Measurements from ENCODE around the gene STXBP5L. TPM values are rescaled to one million over a fixed set of nuclear protein-coding genes. Genes with fewer than 3 reads are reported as not detected.
A peak's percentile ranks its signal among the peaks of the same experiment; 100 is the strongest.
"Not testable (repeated sequence)": the region's sequence is repeated elsewhere in the genome, so short reads cannot be mapped to it uniquely, and the experiment has no call there.

The STXBP5L gene
- total RNA-seq, 1 experiment from 2014 or later, result 1.7 TPM

GRCh38 chr3:120931593-120931992, 23.6 kb downstream of the STXBP5L start:
- no peak overlapping the region for H3K4me3 ChIP-seq (ENCODE audit: insufficient read depth, low read depth, low read length)
- no peaks in the 10 kb centered on the region for H3K36me3 ChIP-seq (replicated peaks; ENCODE audit: control insufficient read depth, insufficient read depth, low read length)
- no peaks in the 10 kb centered on the region for H3K27me3 ChIP-seq (ENCODE audit: control insufficient read depth, insufficient read depth, low read length)
- no peak for DNase-seq

DNA sequence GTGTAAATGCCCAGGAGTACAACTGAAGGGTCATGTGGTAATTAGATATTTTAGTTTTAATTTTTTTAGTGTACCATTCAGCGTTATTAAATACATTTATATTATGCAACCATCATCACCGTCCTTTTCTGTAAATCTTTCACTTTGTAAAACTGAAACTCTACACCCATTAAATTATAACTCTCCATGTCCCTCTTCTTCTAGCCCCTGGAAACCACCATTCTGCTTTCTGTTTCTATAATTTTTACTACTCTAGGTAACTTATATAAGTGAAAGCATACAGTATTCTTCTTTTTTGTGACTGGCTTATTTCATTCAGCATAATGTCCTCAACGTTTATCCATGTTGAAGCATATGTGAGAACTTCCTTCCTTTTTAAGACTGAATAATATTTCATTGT, 48.1 kb downstream of the STXBP5L start:
- Histone ChIP-seq H3K4me3 (ENCODE audit: insufficient read depth, low read depth, low read length) (no peak overlapping the region), H3K27me3 (ENCODE audit: control insufficient read depth, insufficient read depth, low read length) (no peaks in the 10 kb centered on the region)
- no peak for DNase-seq

GRCh38 chr3:120982608-120983320, 74.8 kb downstream of the STXBP5L start:
- no peaks in the 10 kb centered on the region for H3K36me3 ChIP-seq (replicated peaks; ENCODE audit: control insufficient read depth, insufficient read depth, low read length)
- no peaks in the 10 kb centered on the region for H3K27me3 ChIP-seq (ENCODE audit: control insufficient read depth, insufficient read depth, low read length)
- no peak overlapping the region for H3K4me3 ChIP-seq (ENCODE audit: insufficient read depth, low read depth, low read length)
- DNase-seq, result peak; percentile 2

More for the DNA sequence above, 48.1 kb downstream of the STXBP5L start:
- H3K36me3 ChIP-seq (replicated peaks; ENCODE audit: control insufficient read depth, insufficient read depth, low read length), result no peaks in the 10 kb centered on the region

- no peak overlapping the region for H3K4me3 ChIP-seq (ENCODE audit: insufficient read depth, low read depth, low read length)
- H3K36me3 ChIP-seq (replicated peaks; ENCODE audit: control insufficient read depth, insufficient read depth, low read length), result no peaks in the 10 kb centered on the region
- H3K27me3 ChIP-seq (ENCODE audit: control insufficient read depth, insufficient read depth, low read length), result no peaks in the 10 kb centered on the region
- DNase-seq, result peak; percentile 5
These were observed 75.3 kb downstream of the STXBP5L start for GRCh38 chr3:120983321-120983665.

- Histone ChIP-seq H3K36me3 (replicated peaks; ENCODE audit: control insufficient read depth, insufficient read depth, low read length) (no peaks in the 10 kb centered on the region), H3K4me3 (ENCODE audit: insufficient read depth, low read depth, low read length) (no peak overlapping the region), H3K27me3 (ENCODE audit: control insufficient read depth, insufficient read depth, low read length) (no peaks in the 10 kb centered on the region)
- DNase-seq, result peak; percentile 5
These were observed 75.8 kb downstream of the STXBP5L start for GRCh38 chr3:120983841-120984240.

- no peak overlapping the region for H3K4me3 ChIP-seq (ENCODE audit: insufficient read depth, low read depth, low read length)
- H3K27me3 ChIP-seq (ENCODE audit: control insufficient read depth, insufficient read depth, low read length), result no peaks in the 10 kb centered on the region
- no peaks in the 10 kb centered on the region for H3K36me3 ChIP-seq (replicated peaks; ENCODE audit: control insufficient read depth, insufficient read depth, low read length)
- no peak for DNase-seq
These were observed 77.2 kb downstream of the STXBP5L start for GRCh38 chr3:120985242-120985641.

GRCh38 chr3:120988994-120989393, 81.0 kb downstream of the STXBP5L start:
- no peaks in the 10 kb centered on the region for H3K27me3 ChIP-seq (ENCODE audit: control insufficient read depth, insufficient read depth, low read length)
- no peak for DNase-seq
- no peaks in the 10 kb centered on the region for H3K36me3 ChIP-seq (replicated peaks; ENCODE audit: control insufficient read depth, insufficient read depth, low read length)
- H3K4me3 ChIP-seq (ENCODE audit: insufficient read depth, low read depth, low read length), result no peak overlapping the region

- Histone ChIP-seq H3K36me3 (replicated peaks; ENCODE audit: control insufficient read depth, insufficient read depth, low read length) (no peaks in the 10 kb centered on the region), H3K27me3 (ENCODE audit: control insufficient read depth, insufficient read depth, low read length) (no peaks in the 10 kb centered on the region), H3K4me3 (ENCODE audit: insufficient read depth, low read depth, low read length) (no peak overlapping the region)
- DNase-seq, result no peak
These were observed 110.9 kb downstream of the STXBP5L start for GRCh38 chr3:121018917-121019321.

DNA sequence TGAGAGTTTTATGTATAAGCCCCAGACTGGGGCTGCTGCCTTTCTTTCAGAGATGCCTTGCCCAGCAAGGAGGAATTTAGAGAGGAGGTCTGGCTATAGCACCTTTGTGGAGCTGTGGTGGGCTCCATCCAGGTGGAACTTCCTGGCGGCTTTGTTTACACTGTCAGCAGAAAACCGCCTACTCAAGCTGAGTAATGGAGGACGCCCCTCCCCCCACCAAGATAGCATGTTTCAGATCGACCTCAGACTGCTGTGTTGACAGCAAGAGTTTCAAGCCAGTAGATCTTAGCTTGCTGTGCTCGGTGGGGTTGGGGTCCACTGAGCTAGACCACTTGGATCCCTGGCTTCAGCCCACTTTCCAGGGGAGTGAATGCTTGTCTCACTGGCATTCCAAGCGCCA, 155.6 kb downstream of the STXBP5L start:
- H3K27me3 ChIP-seq (ENCODE audit: control insufficient read depth, insufficient read depth, low read length), result no peaks in the 10 kb centered on the region
- DNase-seq, result no peak
- H3K4me3 ChIP-seq (ENCODE audit: insufficient read depth, low read depth, low read length), result no peak overlapping the region
- H3K36me3 ChIP-seq (replicated peaks; ENCODE audit: control insufficient read depth, insufficient read depth, low read length), result no peaks in the 10 kb centered on the region

DNA sequence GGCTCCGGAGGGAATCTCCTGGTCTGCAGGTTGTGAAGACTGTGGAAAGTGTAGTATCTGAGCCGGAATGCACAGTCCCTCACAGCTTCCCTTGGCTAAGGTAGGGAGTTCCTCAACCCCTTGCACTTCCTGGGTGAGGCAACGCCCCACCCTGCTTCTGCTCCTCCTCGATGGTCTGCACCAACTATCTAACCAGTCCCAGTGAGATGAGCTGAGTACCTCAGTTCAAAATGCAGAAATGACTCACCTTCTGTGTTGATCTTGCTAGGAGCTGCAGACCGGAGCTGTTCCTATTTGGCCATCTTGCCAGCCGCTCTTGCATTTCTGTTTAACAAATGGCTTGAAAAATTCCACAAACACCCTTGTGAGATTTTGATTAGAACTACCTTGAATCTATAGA, 156.1 kb downstream of the STXBP5L start:
- DNase-seq, result no peak
- no peaks in the 10 kb centered on the region for H3K27me3 ChIP-seq (ENCODE audit: control insufficient read depth, insufficient read depth, low read length)
- no peak overlapping the region for H3K4me3 ChIP-seq (ENCODE audit: insufficient read depth, low read depth, low read length)
- no peaks in the 10 kb centered on the region for H3K36me3 ChIP-seq (replicated peaks; ENCODE audit: control insufficient read depth, insufficient read depth, low read length)

DNA sequence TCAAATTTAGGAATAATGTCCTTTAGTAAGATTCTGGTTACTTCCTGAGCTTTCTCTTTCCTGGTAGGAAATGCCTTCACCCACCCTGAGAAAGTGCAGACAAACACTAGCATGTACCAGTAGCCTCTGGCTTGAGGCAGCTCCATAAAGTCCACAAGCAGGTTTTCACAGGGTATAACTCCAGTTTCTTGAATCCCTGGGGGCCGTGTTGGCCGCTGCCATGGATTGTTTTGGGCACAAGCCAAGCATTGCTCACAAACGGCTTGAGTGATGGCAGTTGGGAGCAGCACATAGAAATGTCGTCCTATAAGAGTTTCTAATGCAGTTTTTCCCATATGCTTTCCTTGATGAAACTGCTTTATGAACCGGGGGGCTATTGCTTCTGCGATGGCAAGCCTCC, 164.1 kb downstream of the STXBP5L start:
- no peaks in the 10 kb centered on the region for H3K36me3 ChIP-seq (replicated peaks; ENCODE audit: control insufficient read depth, insufficient read depth, low read length)

DNA sequence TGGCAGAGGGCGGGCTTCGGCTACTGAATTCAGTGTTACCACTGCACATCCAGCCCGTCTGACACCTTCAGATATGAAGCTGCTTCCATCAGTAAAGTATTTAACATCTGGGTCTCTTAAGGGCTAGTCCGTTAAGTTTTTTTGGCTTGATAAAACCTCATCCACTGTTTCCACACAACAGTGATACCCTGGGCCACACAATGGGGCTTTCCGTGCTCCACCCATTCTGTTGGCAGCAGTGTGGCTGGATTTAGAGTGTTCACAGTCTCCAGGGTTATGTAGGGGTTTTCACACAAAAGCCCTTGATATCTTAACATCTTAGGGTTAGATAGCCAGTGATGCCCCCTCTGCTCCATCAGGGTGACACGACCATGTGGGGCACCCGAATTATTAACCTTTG, 165.0 kb downstream of the STXBP5L start:
- no peak overlapping the region for H3K4me3 ChIP-seq (ENCODE audit: insufficient read depth, low read depth, low read length)
- no peak for DNase-seq

More for the DNA sequence above, 164.1 kb downstream of the STXBP5L start:
- no peak overlapping the region for H3K4me3 ChIP-seq (ENCODE audit: insufficient read depth, low read depth, low read length)
- DNase-seq, result no peak
- no peaks in the 10 kb centered on the region for H3K27me3 ChIP-seq (ENCODE audit: control insufficient read depth, insufficient read depth, low read length)

DNA sequence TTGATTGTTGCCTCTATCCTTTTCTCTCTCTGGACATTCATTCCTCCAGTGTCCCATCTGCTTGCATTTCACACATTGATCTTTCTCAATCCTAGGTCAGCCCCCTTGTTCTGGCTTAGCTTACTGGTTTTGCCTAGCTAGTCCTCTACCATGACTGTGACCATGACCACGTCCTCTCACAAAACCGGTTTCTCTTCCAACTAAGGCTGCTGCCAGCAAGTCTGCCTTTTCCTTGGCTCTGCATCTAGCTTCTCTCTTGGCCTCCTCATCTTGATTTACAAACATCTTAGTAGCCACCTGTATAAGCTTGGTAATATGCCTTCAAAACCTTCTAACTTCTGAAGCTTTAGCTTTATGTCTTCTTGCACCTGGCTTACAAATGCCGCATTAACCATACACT, 167.2 kb downstream of the STXBP5L start:
- DNase-seq, result no peak
- Histone ChIP-seq H3K36me3 (replicated peaks; ENCODE audit: control insufficient read depth, insufficient read depth, low read length) (no peaks in the 10 kb centered on the region), H3K27me3 (ENCODE audit: control insufficient read depth, insufficient read depth, low read length) (no peaks in the 10 kb centered on the region), H3K4me3 (ENCODE audit: insufficient read depth, low read depth, low read length) (no peak overlapping the region)

More for the DNA sequence above, 165.0 kb downstream of the STXBP5L start:
- no peaks in the 10 kb centered on the region for H3K36me3 ChIP-seq (replicated peaks; ENCODE audit: control insufficient read depth, insufficient read depth, low read length)
- no peaks in the 10 kb centered on the region for H3K27me3 ChIP-seq (ENCODE audit: control insufficient read depth, insufficient read depth, low read length)

GRCh38 chr3:121078378-121079101, 170.5 kb downstream of the STXBP5L start:
- H3K27me3 ChIP-seq (ENCODE audit: control insufficient read depth, insufficient read depth, low read length); DNase-seq; H3K36me3 ChIP-seq (replicated peaks; ENCODE audit: control insufficient read depth, insufficient read depth, low read length); H3K4me3 ChIP-seq (ENCODE audit: insufficient read depth, low read depth, low read length): not testable (repeated sequence)

DNA sequence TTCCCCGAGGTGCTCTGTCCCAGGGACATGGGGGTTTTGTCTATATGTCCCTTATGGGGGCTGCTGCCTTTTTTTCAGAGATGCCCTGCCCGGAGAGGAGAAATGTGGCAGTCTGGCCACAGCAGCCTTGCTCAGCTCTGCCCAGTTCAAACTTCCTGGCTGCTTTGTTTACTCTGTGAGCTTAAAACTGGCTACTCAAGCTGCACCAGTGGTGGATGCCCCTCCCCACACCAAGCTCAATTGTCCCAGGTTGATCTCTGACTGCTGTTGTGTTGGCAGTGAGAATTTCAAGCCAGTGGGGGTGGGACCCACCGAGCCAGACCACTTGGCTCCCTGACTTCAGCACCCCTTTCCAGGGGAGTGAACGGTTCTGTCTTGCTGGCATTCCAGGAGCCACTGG, 188.9 kb downstream of the STXBP5L start:
- no peak for DNase-seq
- Histone ChIP-seq H3K27me3 (ENCODE audit: control insufficient read depth, insufficient read depth, low read length) (no peaks in the 10 kb centered on the region), H3K4me3 (ENCODE audit: insufficient read depth, low read depth, low read length) (no peak overlapping the region), H3K36me3 (replicated peaks; ENCODE audit: control insufficient read depth, insufficient read depth, low read length) (no peaks in the 10 kb centered on the region)
